ENCODE measurements around the gene DUSP14. TPM values are rescaled to one million over a fixed set of nuclear protein-coding genes. Genes with fewer than 3 reads are reported as not detected.

The DUSP14 gene
- total and polyA plus RNA-seq, 2 of the 8 experiments (the other 6 are each of a cell fraction or from before 2014, with no cell fraction given), result 22.1 to 37.9 TPM

- Histone ChIP-seq H2BK5ac (ENCODE audit: low read depth, low read length) (no peak overlapping the region), H4K91ac (replicated peaks; ENCODE audit: insufficient read length, low read length) (no peak overlapping the region), H4K8ac (ENCODE audit: extremely low read depth, insufficient read depth, low read length) (no peak overlapping the region), H3K9me3 (ENCODE audit: insufficient read depth in 2 of 2, low read depth in 1 of 2, low read length in 1 of 2) (no peaks in the 10 kb centered on the region), H4K20me1 (replicated peaks in 1 of 2; ENCODE audit: control insufficient read depth in 1 of 2, insufficient read depth in 2 of 2, low read length in 2 of 2) (no peaks in the 10 kb centered on the region), H2BK120ac (replicated peaks; ENCODE audit: low read depth, low read length) (no peak overlapping the region), H3K27ac (ENCODE audit: low read depth, low read length) (no peak overlapping the region), H4K5ac (ENCODE audit: insufficient read length, low read depth, low read length) (no peak overlapping the region), H3K23ac (ENCODE audit: insufficient read length) (no peak overlapping the region), H3K36me3 (ENCODE audit: control insufficient read depth in 2 of 4, insufficient read depth in 4 of 4, low read length in 3 of 4) (peaks cover 4 to 44% (median 31%) of the 10 kb centered on the region in 4 experiments), H3K4ac (replicated peaks; ENCODE audit: insufficient read length, low read depth, low read length) (no peak overlapping the region), H2BK20ac (ENCODE audit: low read length) (no peak overlapping the region), H3K79me1 (ENCODE audit: low read depth, low read length) (no peaks in the 10 kb centered on the region), H3K9ac (replicated peaks in 1 of 4; ENCODE audit: extremely low read depth in 1 of 4, low read depth in 3 of 4, low read length in 3 of 4) (no peak overlapping the region; a peak in 1 of 7 replicates), H3K4me2 (ENCODE audit: insufficient read depth in 1 of 2, low read depth in 2 of 2, low read length in 2 of 2) (no peak overlapping the region), H2BK12ac (ENCODE audit: low read depth, low read length) (no peak overlapping the region), H2AFZ (ENCODE audit: low read length) (no peak overlapping the region), H3K4me3 (ENCODE audit: extremely low read depth in 1 of 4, insufficient read depth in 2 of 4, low read depth in 3 of 4, low read length in 4 of 4) (no peak overlapping the region), H2AK5ac (ENCODE audit: low read depth, low read length) (no peak overlapping the region), H2BK15ac (ENCODE audit: low read length) (no peak overlapping the region), H3K23me2 (ENCODE audit: low read depth, low read length) (no peaks in the 10 kb centered on the region), H3K27me3 (replicated peaks in 1 of 4; ENCODE audit: control insufficient read depth in 3 of 4, extremely low read depth in 1 of 4, insufficient read depth in 3 of 4, low read length in 3 of 4) (no peaks in the 10 kb centered on the region), H3K79me2 (ENCODE audit: control insufficient read depth in 1 of 2, insufficient read depth in 2 of 2, low read length in 2 of 2) (no peaks in the 10 kb centered on the region), H3K14ac (ENCODE audit: insufficient read length) (no peak overlapping the region), H3K56ac (replicated peaks; ENCODE audit: insufficient read length, low read depth, low read length) (no peak overlapping the region), H3K4me1 (replicated peaks in 1 of 4; ENCODE audit: control insufficient read depth in 3 of 4, insufficient read depth in 4 of 4, low read length in 3 of 4) (peaks cover 0 to 5% (median 0%) of the 10 kb centered on the region in 4 experiments; a peak in 2 of 7 replicates), H3K18ac (ENCODE audit: extremely low read depth, low read length) (no peak overlapping the region)
- 93% methylated on average over 4 of the region's 4 CpGs; no CpG with 5 or more reads in 1 of the 2 experiments for WGBS, 2 experiments (ENCODE audit: extremely low coverage in 1 of 2, insufficient coverage in 1 of 2, insufficient read length in 1 of 2, insufficient replicate concordance in 2 of 2, low coverage in 1 of 2, low lambda C conversion rate in 2 of 2, missing lambda C conversion rate in 1 of 2)
- ChIA-PET CTCF (ENCODE audit: partially characterized antibody) (interaction anchor here (0.6 to 1.0 kb wide), 5 partner anchors 26 to 569 kb away, joined by 3 read pairs; no protein-coding TSS in a partner anchor), POLR2A (ENCODE audit: partially characterized antibody) (interaction anchor here (0.9 kb wide), 1 partner anchor 16 kb away, joined by 5 read pairs; no protein-coding TSS in a partner anchor)
- no peak for TF ChIP-seq ZNF274 (IDR thresholded peaks at IDR 0.05; ENCODE audit: borderline replicate concordance, extremely low read depth, low read length)
- TF ChIP-seq RXRA (IDR thresholded peaks at IDR 0.05; ENCODE audit: insufficient read depth, low read depth, low read length), result no peak
- TF ChIP-seq CREB1 (IDR thresholded peaks at IDR 0.05), result no peak
- no peak for TF ChIP-seq SIRT6 (IDR thresholded peaks at IDR 0.05; ENCODE audit: low read length)
- TF ChIP-seq SP4 (IDR thresholded peaks at IDR 0.05; ENCODE audit: low read length), result no peak
- no peak for DNase-seq (ENCODE audit: low read depth in 1 of 2, low spot score in 2 of 2)
- FAIRE-seq, result no peak
Measured at GRCh38 chr17:37476431-37477120, 13.1 kb upstream of the DUSP14 start.
